Ishikawa (cell line): Measurements from ENCODE around the gene SFTPD.

Source experiments
- TCF12 ChIP-seq: IDR thresholded peaks from 2 replicates; pipeline ENCODE4 v1.6.1; 2012; ENCODE audit warnings: low read depth
- TEAD4 ChIP-seq: IDR thresholded peaks from 2 replicates; pipeline ENCODE4 v1.6.1; 2012

DNA sequence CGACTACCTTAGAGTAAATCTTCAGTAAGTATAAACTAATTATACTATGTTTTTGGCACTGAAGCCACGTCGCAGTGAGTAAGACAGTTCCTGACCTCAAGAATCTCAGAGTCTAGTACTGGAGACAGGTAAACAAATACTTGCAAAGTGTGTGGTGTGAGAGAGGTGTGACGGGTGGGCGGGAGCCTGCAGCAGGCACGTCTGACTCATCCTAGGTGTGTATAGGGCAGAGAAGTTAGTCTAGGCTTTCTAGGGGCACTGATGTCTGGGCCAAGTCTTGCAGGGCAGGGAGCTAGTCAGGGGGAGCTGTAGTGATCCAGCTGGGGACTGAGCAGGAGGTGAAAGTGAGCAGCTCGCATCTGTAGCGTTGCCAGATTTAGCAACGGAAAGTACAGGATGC is 35.9 kb upstream of the SFTPD start:
- TF ChIP-seq TEAD4 (no peak), TCF12 (no peak)
